HFF-Myc (cell line): ENCODE results near the gene WDR12.
"Not testable (repeated sequence)": the region's sequence is repeated elsewhere in the genome, so short reads cannot be mapped to it uniquely, and the experiment has no call there.

Experiments
- DNase-seq: peaks from one replicate; pipeline ENCODE4 v3.0.0-alpha.2; 2011; ENCODE audit warnings: low read depth; ENCODE audit errors: extremely low read depth
- H3K4me3 ChIP-seq: replicated peaks from 2 replicates; pipeline ENCODE4 v1.5.1; 2011; ENCODE audit warnings: low read depth, mild to moderate bottlenecking, control low read depth, low read length
- CTCF ChIP-seq: IDR thresholded peaks from 2 replicates; pipeline ENCODE4 v1.5.1; 2012; ENCODE audit warnings: mild to moderate bottlenecking, low read depth, low read length, control low read depth; ENCODE audit errors: missing control alignments

Gene WDR12

DNA sequence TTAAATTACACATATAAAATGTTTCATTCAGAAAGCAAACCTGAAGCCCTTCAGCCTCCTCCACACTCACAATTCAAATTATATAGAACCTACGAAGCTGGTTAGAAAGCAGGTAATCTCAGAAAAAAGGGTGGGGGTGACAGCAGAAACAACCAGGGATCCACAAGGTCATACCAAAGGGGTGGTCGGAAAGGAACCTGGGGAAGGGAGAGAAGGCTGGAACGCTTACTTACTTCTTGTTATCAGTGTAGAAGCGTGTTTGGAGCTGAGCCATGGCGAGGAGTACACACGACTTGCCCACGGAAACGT, 316 bp downstream of the WDR12 start:
- TF ChIP-seq CTCF, result no peak
- no peak for DNase-seq
- peak overlapping the region; percentile 75 for H3K4me3 ChIP-seq

DNA sequence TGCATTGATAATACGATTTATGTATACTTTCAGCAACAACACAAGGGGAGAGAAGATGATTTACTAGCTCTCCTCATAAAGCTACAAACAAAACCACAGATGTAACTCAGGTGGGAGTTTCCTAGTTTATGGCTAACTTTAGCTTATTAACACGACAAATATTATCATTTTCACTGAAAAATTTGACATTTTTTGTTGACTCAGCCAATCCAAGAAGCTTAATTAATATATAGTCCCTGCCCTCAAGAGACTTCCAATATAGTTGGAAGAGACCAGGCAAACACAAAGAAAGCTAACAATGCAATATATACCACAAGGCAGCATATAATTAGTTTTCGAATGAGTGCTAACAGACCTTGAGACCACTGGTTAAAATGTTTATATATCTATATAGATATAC, 775 bp downstream of the WDR12 start:
- TF ChIP-seq CTCF, result no peak
- no peak for DNase-seq
- peak overlapping the region; percentile 75 for H3K4me3 ChIP-seq

GRCh38 chr2:202910250-202910649, 1.2 kb downstream of the WDR12 start:
- H3K4me3 ChIP-seq, result peak overlapping the region; percentile 75
- not testable (repeated sequence) for DNase-seq

DNA sequence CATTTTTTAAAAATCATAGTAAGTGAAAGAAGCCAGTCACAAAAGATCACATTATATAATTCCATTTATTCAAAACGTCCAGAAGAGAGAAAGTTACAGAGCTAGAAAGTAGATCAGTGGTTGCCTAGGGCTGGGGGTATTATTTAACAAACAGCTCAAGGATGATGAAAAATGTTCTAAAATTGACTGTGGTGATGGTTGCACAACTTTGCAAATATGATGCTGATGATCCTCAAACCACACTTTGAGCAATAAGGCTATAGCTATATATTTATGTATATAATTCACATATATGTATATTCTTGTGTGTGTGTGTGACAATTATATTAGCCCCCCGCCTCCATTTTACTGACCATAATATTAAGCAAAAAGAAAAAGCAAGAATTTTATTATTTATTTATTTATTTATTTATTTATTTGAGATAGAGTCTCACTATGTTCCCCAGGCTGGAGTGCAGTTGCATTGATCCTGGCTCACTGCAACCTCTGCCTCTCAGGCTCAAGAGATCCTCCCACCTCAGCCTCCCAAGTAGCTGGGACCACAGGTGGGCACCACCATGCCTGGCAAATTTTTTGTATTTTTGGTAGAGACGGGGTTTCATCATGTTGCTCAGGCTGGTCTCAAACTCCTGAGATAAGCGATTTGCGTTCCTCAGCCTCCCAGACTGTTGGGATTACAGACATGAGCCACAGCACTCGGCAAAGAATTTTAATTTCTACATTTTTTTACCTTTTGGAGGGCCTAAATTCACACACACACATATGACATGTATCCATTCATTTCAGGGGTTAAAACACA, 1.9 kb downstream of the WDR12 start:
- no peak for DNase-seq
- peak overlapping the region; percentile 75 for H3K4me3 ChIP-seq
- TF ChIP-seq CTCF, result no peak

GRCh38 chr2:202908186-202908585, 3.3 kb downstream of the WDR12 start:
- TF ChIP-seq CTCF, result no peak
- no peak overlapping the region for H3K4me3 ChIP-seq
- no peak for DNase-seq

GRCh38 chr2:202905507-202905906, 6.0 kb downstream of the WDR12 start:
- not testable (repeated sequence) for DNase-seq, H3K4me3 ChIP-seq

DNA sequence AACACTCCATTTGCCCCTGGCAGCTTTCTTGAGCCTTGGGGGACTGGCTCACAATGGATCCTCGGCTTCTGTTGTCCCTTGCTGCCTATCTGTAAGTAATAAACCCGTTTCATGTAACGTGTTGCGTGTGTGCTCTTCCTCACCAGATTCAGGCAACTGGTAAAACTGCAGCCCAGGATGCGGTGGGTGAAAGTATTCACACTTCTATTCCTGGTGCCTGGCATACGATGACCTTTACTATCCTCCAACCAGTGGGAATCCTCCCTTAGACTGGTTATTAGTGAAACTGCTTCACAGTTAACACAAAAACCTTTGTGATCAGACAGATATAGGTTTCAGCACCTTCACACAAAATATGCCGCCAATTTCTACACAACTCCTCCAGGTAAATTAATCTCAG, 26.3 kb downstream of the WDR12 start:
- H3K4me3 ChIP-seq, result no peak overlapping the region
- TF ChIP-seq CTCF, result no peak
- DNase-seq, result no peak

GRCh38 chr2:202883987-202884675, 27.3 kb downstream of the WDR12 start:
- no peak for TF ChIP-seq CTCF
- DNase-seq, result no peak
- no peak overlapping the region for H3K4me3 ChIP-seq
